Activated T-cell treated with anti-CD3 and anti-CD28 coated beads, Interleukin-2, amount 50 U/mL, for 4 hours (primary cell): Measurements from ENCODE around the gene PARPBP. TPM values are rescaled to one million over a fixed set of nuclear protein-coding genes. Genes with fewer than 3 reads are reported as not detected.
A peak's percentile ranks its signal among the peaks of the same experiment; 100 is the strongest.
"Not testable (repeated sequence)": the region's sequence is repeated elsewhere in the genome, so short reads cannot be mapped to it uniquely, and the experiment has no call there.

ENCODE experiments used
- ATAC-seq, 2 donors: fragments of 200-7000 bp; cut with Tn5 transposase; one replicate each; pipeline ENCODE4 v1.10.0; 2021
- DNase-seq: peaks from one replicate; pipeline ENCODE4 v3.0.0-alpha.2; 2020
- H3K27me3 Mint-ChIP-seq: one replicate; pipeline ENCODE4 v1.8.0; 2021; ENCODE audit warnings: low read depth, mixed read lengths
- H3K36me3 Mint-ChIP-seq: one replicate; pipeline ENCODE4 v1.8.0; 2022; ENCODE audit warnings: mixed read lengths; ENCODE audit not compliant: insufficient read depth
- H3K4me1 Mint-ChIP-seq: one replicate; pipeline ENCODE4 v1.8.0; 2021; ENCODE audit warnings: low read depth, mixed read lengths
- H3K4me3 Mint-ChIP-seq: one replicate; pipeline ENCODE4 v1.8.0; 2021; ENCODE audit warnings: mild to moderate bottlenecking, moderate library complexity, mixed read lengths
- H3K9me3 Mint-ChIP-seq: one replicate; pipeline ENCODE4 v1.8.0; 2021; ENCODE audit warnings: mixed read lengths
- total RNA-seq, 3 donors: library from RNA; stranded (reverse); gene quantifications; one replicate each; pipeline ENCODE4 v1.2.1, GENCODE V29; 2021

Gene PARPBP
- total RNA-seq, 3 donors from 2014 or later, result 6.0 to 8.9 (median 7.8) TPM

GRCh38 chr12:102174117-102174516, 54.1 kb downstream of the PARPBP start:
- Mint-ChIP-seq H3K4me1 (no peaks in the 10 kb centered on the region), H3K4me3 (no peak overlapping the region), H3K9me3 (no peaks in the 10 kb centered on the region), H3K27me3 (no peaks in the 10 kb centered on the region), H3K36me3 (no peaks in the 10 kb centered on the region)
- no peak for ATAC-seq
- DNase-seq, result no peak

DNA sequence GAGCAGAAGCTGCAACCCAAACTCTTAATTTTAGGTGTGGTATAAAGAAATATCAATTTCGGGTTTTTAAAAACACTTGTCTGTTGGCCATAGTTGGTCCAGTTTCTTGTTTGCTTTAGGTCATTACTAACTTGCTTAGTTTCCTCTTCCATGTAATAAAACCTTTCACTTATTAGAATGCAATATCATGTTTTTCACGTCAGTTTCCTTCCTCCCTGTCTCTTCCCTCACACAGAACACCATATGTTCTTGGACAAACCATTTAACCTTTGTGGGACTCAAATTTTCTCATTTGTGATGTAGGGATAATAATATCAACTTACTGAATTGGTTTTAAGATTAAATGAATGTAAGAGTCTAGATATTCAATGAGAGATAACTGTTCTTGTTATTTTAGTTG, 54.8 kb downstream of the PARPBP start:
- ATAC-seq (no peak), DNase-seq (no peak)
- Mint-ChIP-seq H3K27me3 (no peaks in the 10 kb centered on the region), H3K4me1 (no peaks in the 10 kb centered on the region), H3K9me3 (no peaks in the 10 kb centered on the region), H3K36me3 (no peaks in the 10 kb centered on the region), H3K4me3 (no peak overlapping the region)

DNA sequence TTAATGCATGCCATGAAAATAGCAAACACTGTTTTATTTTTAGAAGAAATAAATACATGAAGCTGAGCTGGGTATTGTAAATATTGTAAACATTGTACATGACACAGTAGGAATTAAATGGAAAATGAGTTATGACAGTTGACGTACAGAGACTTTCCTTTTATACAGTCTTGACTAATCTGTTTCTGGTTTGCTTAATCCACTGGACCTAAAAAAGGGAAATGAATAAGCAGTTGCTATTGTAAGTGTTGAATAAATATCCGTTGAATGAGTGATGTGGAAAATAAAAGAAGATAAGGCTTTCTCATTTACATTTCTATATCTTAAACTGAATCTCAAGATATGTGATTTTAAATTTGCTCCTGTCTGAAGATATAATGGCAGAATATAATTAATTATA, 62.7 kb downstream of the PARPBP start:
- no peak for ATAC-seq
- no peak overlapping the region for H3K4me3 Mint-ChIP-seq
- no peaks in the 10 kb centered on the region for H3K36me3 Mint-ChIP-seq
- no peaks in the 10 kb centered on the region for H3K9me3 Mint-ChIP-seq
- H3K27me3 Mint-ChIP-seq, result no peaks in the 10 kb centered on the region
- no peaks in the 10 kb centered on the region for H3K4me1 Mint-ChIP-seq
- no peak for DNase-seq

DNA sequence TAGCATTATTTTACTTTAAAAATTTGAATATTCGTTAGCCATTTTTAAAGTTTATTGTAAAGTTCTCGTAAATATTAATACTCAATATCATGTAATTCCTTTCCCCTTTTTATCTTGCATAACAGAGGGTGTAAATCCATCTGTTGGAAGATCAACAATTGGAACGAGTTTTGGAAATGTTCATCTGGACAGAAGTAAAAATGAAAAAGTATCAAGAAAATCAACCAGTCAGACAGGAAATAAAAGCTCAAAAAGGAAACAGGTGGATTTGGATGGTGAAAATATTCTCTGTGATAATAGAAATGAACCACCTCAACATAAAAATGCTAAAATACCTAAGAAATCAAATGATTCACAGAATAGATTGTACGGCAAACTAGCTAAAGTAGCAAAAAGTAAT, 75.8 kb downstream of the PARPBP start:
- Mint-ChIP-seq H3K36me3 (no peaks in the 10 kb centered on the region), H3K4me1 (no peaks in the 10 kb centered on the region), H3K27me3 (no peaks in the 10 kb centered on the region), H3K4me3 (no peak overlapping the region), H3K9me3 (no peaks in the 10 kb centered on the region)
- no peak for ATAC-seq
- DNase-seq, result no peak

- Mint-ChIP-seq H3K9me3 (no peaks in the 10 kb centered on the region), H3K27me3 (no peaks in the 10 kb centered on the region), H3K36me3 (no peaks in the 10 kb centered on the region), H3K4me1 (no peaks in the 10 kb centered on the region), H3K4me3 (no peak within 1 kb of the TSS)
- ATAC-seq (peak; percentile 63 to 86), DNase-seq (no peak)
Observed at GRCh38 chr12:102197789-102198188, 77.8 kb downstream of the PARPBP start, which contains the start of gene PMCH. PMCH (minus strand) TSS chr12:102197833; CDS start chr12:102197770, 63 bp downstream.

GRCh38 chr12:102201436-102202061, 81.6 kb downstream of the PARPBP start:
- ATAC-seq (no peak), DNase-seq (no peak)
- Mint-ChIP-seq H3K36me3 (peaks cover 9% of the 10 kb centered on the region), H3K27me3 (no peaks in the 10 kb centered on the region), H3K4me1 (no peaks in the 10 kb centered on the region), H3K4me3 (no peak overlapping the region), H3K9me3 (peaks cover 11% of the 10 kb centered on the region)

DNA sequence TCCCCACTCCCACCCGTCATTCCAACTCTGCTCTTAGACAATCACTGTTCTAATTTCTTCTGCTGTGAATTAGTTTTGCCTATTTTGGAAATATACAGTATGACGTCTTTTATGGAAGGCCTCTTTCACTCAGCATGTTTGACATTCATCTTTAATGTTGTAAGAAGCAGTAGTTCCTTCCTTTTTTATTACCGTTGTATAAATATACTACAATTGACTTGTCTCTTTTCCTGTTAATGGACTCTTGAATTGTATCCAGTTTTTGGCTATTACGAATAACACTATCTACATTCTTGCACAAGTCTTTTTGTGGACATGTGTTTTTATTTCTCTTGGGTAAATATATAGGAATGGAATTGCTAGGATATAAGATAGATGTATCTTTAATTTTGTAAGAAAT, 82.6 kb downstream of the PARPBP start:
- Mint-ChIP-seq H3K36me3 (peaks cover 10% of the 10 kb centered on the region), H3K4me1 (no peaks in the 10 kb centered on the region), H3K4me3 (no peak overlapping the region), H3K27me3 (no peaks in the 10 kb centered on the region), H3K9me3 (peaks cover 15% of the 10 kb centered on the region)
- DNase-seq (no peak), ATAC-seq (no peak)

DNA sequence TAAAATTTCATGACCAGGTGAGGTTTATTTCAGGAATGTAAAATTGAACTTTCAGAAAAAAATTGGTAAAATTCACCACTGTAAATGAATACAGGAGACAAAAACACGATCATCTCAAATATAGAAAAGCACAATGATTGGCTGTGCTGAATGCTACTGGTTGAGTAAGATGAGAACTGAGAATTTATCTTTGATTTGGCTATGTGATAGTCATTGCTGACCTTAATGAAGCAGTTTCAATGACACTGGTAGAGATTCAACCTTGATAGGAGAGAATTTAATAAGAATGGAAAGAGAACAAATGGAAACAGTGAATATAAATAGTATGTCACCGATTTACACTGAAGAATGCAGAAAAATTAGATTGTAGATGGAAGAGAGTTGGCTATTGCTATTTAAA, 84.0 kb downstream of the PARPBP start:
- Mint-ChIP-seq H3K9me3 (peaks cover 20% of the 10 kb centered on the region), H3K36me3 (peaks cover 14% of the 10 kb centered on the region), H3K4me1 (no peaks in the 10 kb centered on the region), H3K4me3 (no peak overlapping the region), H3K27me3 (no peaks in the 10 kb centered on the region)
- DNase-seq, result no peak
- no peak for ATAC-seq

GRCh38 chr12:102215992-102216691, 96.2 kb downstream of the PARPBP start:
- H3K4me3 Mint-ChIP-seq, result no peak overlapping the region
- ATAC-seq (no peak), DNase-seq (no peak)
- H3K4me1 Mint-ChIP-seq, result no peaks in the 10 kb centered on the region
- no peaks in the 10 kb centered on the region for H3K9me3 Mint-ChIP-seq
- no peaks in the 10 kb centered on the region for H3K27me3 Mint-ChIP-seq
- no peaks in the 10 kb centered on the region for H3K36me3 Mint-ChIP-seq

DNA sequence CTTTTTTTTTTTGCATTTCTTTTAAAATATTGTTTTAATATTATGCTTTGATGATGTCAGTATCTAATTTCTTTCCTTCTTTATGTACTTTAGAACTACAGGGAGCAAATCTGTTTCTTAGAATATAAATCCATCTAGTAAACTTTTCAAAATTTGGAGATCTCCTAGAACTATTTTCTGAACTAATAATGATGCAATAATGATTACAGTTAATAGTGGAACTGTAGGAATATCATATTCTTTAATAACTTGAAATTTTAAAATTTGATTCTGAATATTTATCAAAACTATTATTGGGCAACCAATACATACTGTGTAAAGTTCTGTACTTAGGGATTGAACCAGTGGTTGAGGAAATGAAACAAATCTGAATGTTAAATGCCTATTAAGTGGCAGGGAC, 100.8 kb downstream of the PARPBP start:
- no peaks in the 10 kb centered on the region for H3K27me3 Mint-ChIP-seq

DNA sequence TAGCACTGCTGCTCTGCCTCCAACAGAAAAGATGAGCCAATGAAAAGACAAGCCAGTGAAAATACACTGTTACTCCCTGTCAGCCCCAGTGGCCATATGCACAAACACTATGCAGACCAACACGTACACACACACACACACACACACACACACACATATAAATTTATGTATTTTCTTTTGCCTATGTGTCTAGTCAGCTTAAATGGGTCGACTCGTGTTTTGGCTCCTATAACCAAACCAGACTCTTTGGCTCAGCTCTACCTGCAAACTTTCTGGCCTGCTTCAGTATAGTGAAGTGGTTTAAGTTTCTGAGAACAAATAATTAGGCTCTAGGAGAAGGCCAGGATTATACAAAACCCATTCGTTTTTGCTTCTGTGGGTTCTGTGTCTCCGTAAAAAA, 108.0 kb downstream of the PARPBP start:
- no peaks in the 10 kb centered on the region for H3K27me3 Mint-ChIP-seq
- no peaks in the 10 kb centered on the region for H3K36me3 Mint-ChIP-seq
- ATAC-seq, result no peak
- DNase-seq, result no peak
- H3K9me3 Mint-ChIP-seq, result no peaks in the 10 kb centered on the region
- no peaks in the 10 kb centered on the region for H3K4me1 Mint-ChIP-seq
- H3K4me3 Mint-ChIP-seq, result no peak overlapping the region

More for the DNA sequence above, 100.8 kb downstream of the PARPBP start:
- no peak for ATAC-seq
- no peaks in the 10 kb centered on the region for H3K4me1 Mint-ChIP-seq
- DNase-seq, result no peak
- H3K9me3 Mint-ChIP-seq, result no peaks in the 10 kb centered on the region
- no peaks in the 10 kb centered on the region for H3K36me3 Mint-ChIP-seq
- no peak overlapping the region for H3K4me3 Mint-ChIP-seq

GRCh38 chr12:102232036-102232435, 112.1 kb downstream of the PARPBP start:
- no peak for ATAC-seq
- no peaks in the 10 kb centered on the region for H3K36me3 Mint-ChIP-seq
- H3K4me1 Mint-ChIP-seq, result no peaks in the 10 kb centered on the region
- H3K27me3 Mint-ChIP-seq, result peaks cover 11% of the 10 kb centered on the region
- DNase-seq, result no peak
- no peaks in the 10 kb centered on the region for H3K9me3 Mint-ChIP-seq
- no peak overlapping the region for H3K4me3 Mint-ChIP-seq

- H3K36me3 Mint-ChIP-seq, result no peaks in the 10 kb centered on the region
Observed at GRCh38 chr12:102232446-102232845, 112.5 kb downstream of the PARPBP start.

GRCh38 chr12:102234599-102234998, 114.6 kb downstream of the PARPBP start:
- peaks cover 4% of the 10 kb centered on the region for H3K9me3 Mint-ChIP-seq
- no peak for ATAC-seq
- H3K4me3 Mint-ChIP-seq, result no peak overlapping the region
- no peaks in the 10 kb centered on the region for H3K4me1 Mint-ChIP-seq
- peaks cover 15% of the 10 kb centered on the region for H3K27me3 Mint-ChIP-seq
- H3K36me3 Mint-ChIP-seq, result no peaks in the 10 kb centered on the region
- no peak for DNase-seq

More at GRCh38 chr12:102232446-102232845, 112.5 kb downstream of the PARPBP start:
- ATAC-seq (no peak), DNase-seq (no peak)
- Mint-ChIP-seq H3K4me3 (no peak overlapping the region), H3K4me1 (no peaks in the 10 kb centered on the region), H3K9me3 (peaks cover under 1% of the 10 kb centered on the region), H3K27me3 (peaks cover 11% of the 10 kb centered on the region)

- not testable (repeated sequence) for H3K27me3 Mint-ChIP-seq
Observed at GRCh38 chr12:102240859-102241258, 120.9 kb downstream of the PARPBP start.

More at GRCh38 chr12:102240859-102241258, 120.9 kb downstream of the PARPBP start:
- ATAC-seq, DNase-seq, H3K4me1 Mint-ChIP-seq, H3K4me3 Mint-ChIP-seq, H3K36me3 Mint-ChIP-seq: not testable (repeated sequence)
- peaks cover 12% of the 10 kb centered on the region for H3K9me3 Mint-ChIP-seq
